ENCODE measurements around the gene FAF1. TPM values are rescaled to one million over a fixed set of nuclear protein-coding genes. Genes with fewer than 3 reads are reported as not detected.

The FAF1 gene
- total and polyA plus RNA-seq, 2 experiments from 2014 or later, result 7.2 to 49.1 TPM

- Histone ChIP-seq H3K79me2 (ENCODE audit: insufficient read depth) (peaks cover 59% of the 10 kb centered on the region), H3K27me3 (replicated peaks; ENCODE audit: insufficient read depth) (no peaks in the 10 kb centered on the region), H2AFZ (no peak overlapping the region), H3K4me2 (ENCODE audit: unreplicated experiment) (no peak overlapping the region), H3K27ac (no peak overlapping the region), H3K9ac (no peak overlapping the region), H3K9me3 (ENCODE audit: low read depth) (no peaks in the 10 kb centered on the region), H3K4me1 (ENCODE audit: insufficient read depth) (no peaks in the 10 kb centered on the region), H3K36me3 (ENCODE audit: low read depth) (no peaks in the 10 kb centered on the region), H4K20me1 (ENCODE audit: insufficient read depth) (no peaks in the 10 kb centered on the region), H3F3A (ENCODE audit: insufficient read depth) (no peaks in the 10 kb centered on the region), H3K4me3 (no peak overlapping the region), H3K9me2 (ENCODE audit: insufficient read depth) (no peaks in the 10 kb centered on the region)
- TF ChIP-seq EZH2 (IDR thresholded peaks at IDR 0.05; ENCODE audit: insufficient read depth, poor library complexity, severe bottlenecking) (no peak), EZH2phosphoT487 (IDR thresholded peaks at IDR 0.05; ENCODE audit: insufficient read depth, low read depth) (no peak)
- in situ Hi-C loops (cut with MboI), result no loop called here
- WGBS, 2 experiments (ENCODE audit: low coverage in 1 of 2, low lambda C conversion rate in 2 of 2, missing lambda C conversion rate in 2 of 2), result 98 to 100% methylated on average over 1 of the region's 1 CpG
- no peak for DNase-seq
Observed at GRCh38 chr1:50832167-50832566, 127.9 kb downstream of the FAF1 start.

- Histone ChIP-seq H3K4me1 (ENCODE audit: insufficient read depth) (no peaks in the 10 kb centered on the region), H3K4me3 (no peak overlapping the region), H4K20me1 (ENCODE audit: insufficient read depth) (no peaks in the 10 kb centered on the region), H3F3A (ENCODE audit: insufficient read depth) (no peaks in the 10 kb centered on the region), H3K79me2 (ENCODE audit: insufficient read depth) (peaks cover 59% of the 10 kb centered on the region), H3K4me2 (ENCODE audit: unreplicated experiment) (no peak overlapping the region), H3K27ac (no peak overlapping the region), H3K9ac (no peak overlapping the region), H3K27me3 (replicated peaks; ENCODE audit: insufficient read depth) (no peaks in the 10 kb centered on the region), H2AFZ (no peak overlapping the region), H3K9me2 (ENCODE audit: insufficient read depth) (no peaks in the 10 kb centered on the region), H3K9me3 (ENCODE audit: low read depth) (no peaks in the 10 kb centered on the region), H3K36me3 (ENCODE audit: low read depth) (no peaks in the 10 kb centered on the region)
- DNase-seq, result no peak
- in situ Hi-C loops (cut with MboI), result no loop called here
- 96 to 98% methylated on average over 5 of the region's 5 CpGs for WGBS, 2 experiments (ENCODE audit: low coverage in 1 of 2, low lambda C conversion rate in 2 of 2, missing lambda C conversion rate in 2 of 2)
- no peak for TF ChIP-seq EZH2 (IDR thresholded peaks at IDR 0.05; ENCODE audit: insufficient read depth, poor library complexity, severe bottlenecking)
- no peak for TF ChIP-seq EZH2phosphoT487 (IDR thresholded peaks at IDR 0.05; ENCODE audit: insufficient read depth, low read depth)
Observed at GRCh38 chr1:50831300-50832061, 128.6 kb downstream of the FAF1 start.

- H3K4me1 ChIP-seq (ENCODE audit: insufficient read depth), result no peaks in the 10 kb centered on the region
- no peak for DNase-seq
- no peaks in the 10 kb centered on the region for H3K27me3 ChIP-seq (replicated peaks; ENCODE audit: insufficient read depth)
- H3K9me2 ChIP-seq (ENCODE audit: insufficient read depth), result no peaks in the 10 kb centered on the region
- H3K27ac ChIP-seq, result no peak overlapping the region
- peaks cover 65% of the 10 kb centered on the region for H3K79me2 ChIP-seq (ENCODE audit: insufficient read depth)
- no peaks in the 10 kb centered on the region for H3K9me3 ChIP-seq (ENCODE audit: low read depth)
- H3K4me3 ChIP-seq, result no peak overlapping the region
- in situ Hi-C loops (cut with MboI), result no loop called here
- H2AFZ ChIP-seq, result no peak overlapping the region
- H4K20me1 ChIP-seq (ENCODE audit: insufficient read depth), result no peaks in the 10 kb centered on the region
- no peaks in the 10 kb centered on the region for H3F3A ChIP-seq (ENCODE audit: insufficient read depth)
- H3K36me3 ChIP-seq (ENCODE audit: low read depth), result no peaks in the 10 kb centered on the region
- no peak overlapping the region for H3K4me2 ChIP-seq (ENCODE audit: unreplicated experiment)
- TF ChIP-seq EZH2phosphoT487 (IDR thresholded peaks at IDR 0.05; ENCODE audit: insufficient read depth, low read depth) (no peak), EZH2 (IDR thresholded peaks at IDR 0.05; ENCODE audit: insufficient read depth, poor library complexity, severe bottlenecking) (no peak)
- no peak overlapping the region for H3K9ac ChIP-seq
Observed at GRCh38 chr1:50830621-50831020, 129.4 kb downstream of the FAF1 start.

GRCh38 chr1:50829014-50829958 is 130.8 kb downstream of the FAF1 start:
- Histone ChIP-seq H3K4me1 (ENCODE audit: insufficient read depth) (no peaks in the 10 kb centered on the region), H4K20me1 (ENCODE audit: insufficient read depth) (no peaks in the 10 kb centered on the region), H3K79me2 (ENCODE audit: insufficient read depth) (peaks cover 67% of the 10 kb centered on the region), H3K4me3 (no peak overlapping the region), H3K9me3 (ENCODE audit: low read depth) (no peaks in the 10 kb centered on the region), H3K27me3 (replicated peaks; ENCODE audit: insufficient read depth) (no peaks in the 10 kb centered on the region), H3K36me3 (ENCODE audit: low read depth) (no peaks in the 10 kb centered on the region), H3K9ac (no peak overlapping the region), H3K27ac (no peak overlapping the region), H3K9me2 (ENCODE audit: insufficient read depth) (no peaks in the 10 kb centered on the region), H3F3A (ENCODE audit: insufficient read depth) (no peaks in the 10 kb centered on the region), H3K4me2 (ENCODE audit: unreplicated experiment) (no peak overlapping the region), H2AFZ (no peak overlapping the region)
- 7 to 10% methylated on average over 1 of the region's 1 CpG for WGBS, 2 experiments (ENCODE audit: low coverage in 1 of 2, low lambda C conversion rate in 2 of 2, missing lambda C conversion rate in 2 of 2)
- no peak for TF ChIP-seq EZH2phosphoT487 (IDR thresholded peaks at IDR 0.05; ENCODE audit: insufficient read depth, low read depth)
- TF ChIP-seq EZH2 (IDR thresholded peaks at IDR 0.05; ENCODE audit: insufficient read depth, poor library complexity, severe bottlenecking), result no peak
- in situ Hi-C loops (cut with MboI), result no loop called here
- DNase-seq, result peak; percentile 2

Measured in GM23248 (cell line).